A549 treated with DMSO at 1 μM for 4 hours (cell line): ENCODE data around the gene CLK1. TPM values are rescaled to one million over a fixed set of nuclear protein-coding genes. Genes with fewer than 3 reads are reported as not detected.

Source experiments
- total RNA-seq: library from RNA; stranded (reverse); fragments of 200-300 nt; extraction: Qiagen RNA extraction; gene quantifications from 5 replicates; pipeline ENCODE4 v1.2.3, GENCODE V29; 2022; ENCODE audit warnings: low read depth

CLK1 gene
- total RNA-seq: 37.6 to 46.2 TPM (median 44.8 TPM) in 5 replicates

DNA sequence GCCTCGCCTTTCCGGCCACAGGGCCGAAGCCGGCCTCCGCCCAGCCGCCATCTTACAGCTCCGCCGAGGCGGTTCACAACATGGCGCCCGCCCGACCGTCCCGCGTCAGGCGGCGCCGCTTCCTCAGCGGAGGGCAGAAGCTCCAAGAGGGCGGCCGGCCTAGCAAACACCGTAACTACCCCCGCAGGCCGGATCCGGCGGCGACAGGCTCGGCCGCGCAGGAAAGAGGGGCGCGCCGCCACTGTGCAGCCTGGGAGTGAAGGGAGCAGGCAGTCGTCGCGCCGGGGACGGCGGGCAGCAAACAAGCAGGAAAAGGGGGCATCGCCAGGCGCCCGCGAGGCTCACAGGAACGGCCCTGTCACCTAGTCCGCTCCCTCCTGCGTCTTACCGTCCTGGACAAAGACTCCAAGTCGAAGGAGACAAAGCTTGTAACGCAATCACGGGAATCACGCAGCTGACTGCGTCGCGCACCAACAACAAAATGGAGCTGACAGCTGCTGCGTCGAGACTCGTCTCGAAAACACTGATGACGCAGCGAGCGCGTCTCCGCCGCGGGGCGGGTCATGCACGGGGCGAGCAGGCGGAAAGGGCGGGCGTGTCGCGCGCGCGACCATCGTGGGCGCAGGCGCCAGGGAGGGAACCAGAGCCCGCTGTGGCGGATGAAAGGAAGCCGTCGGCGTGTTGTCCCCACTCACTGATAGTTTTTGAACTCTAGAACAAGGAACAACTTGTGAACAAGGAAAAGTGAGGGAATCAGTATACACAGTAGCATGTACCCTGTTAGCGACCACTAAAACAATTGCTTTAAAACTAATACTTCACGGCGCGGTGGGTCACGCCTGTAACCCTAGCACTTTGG is at the start of gene CLK1:
Gene CLK1, minus strand, starts transcription at position 483 of the 859 bp plus-strand sequence. CDS start 2,796 bp downstream, outside the sequence.

DNA sequence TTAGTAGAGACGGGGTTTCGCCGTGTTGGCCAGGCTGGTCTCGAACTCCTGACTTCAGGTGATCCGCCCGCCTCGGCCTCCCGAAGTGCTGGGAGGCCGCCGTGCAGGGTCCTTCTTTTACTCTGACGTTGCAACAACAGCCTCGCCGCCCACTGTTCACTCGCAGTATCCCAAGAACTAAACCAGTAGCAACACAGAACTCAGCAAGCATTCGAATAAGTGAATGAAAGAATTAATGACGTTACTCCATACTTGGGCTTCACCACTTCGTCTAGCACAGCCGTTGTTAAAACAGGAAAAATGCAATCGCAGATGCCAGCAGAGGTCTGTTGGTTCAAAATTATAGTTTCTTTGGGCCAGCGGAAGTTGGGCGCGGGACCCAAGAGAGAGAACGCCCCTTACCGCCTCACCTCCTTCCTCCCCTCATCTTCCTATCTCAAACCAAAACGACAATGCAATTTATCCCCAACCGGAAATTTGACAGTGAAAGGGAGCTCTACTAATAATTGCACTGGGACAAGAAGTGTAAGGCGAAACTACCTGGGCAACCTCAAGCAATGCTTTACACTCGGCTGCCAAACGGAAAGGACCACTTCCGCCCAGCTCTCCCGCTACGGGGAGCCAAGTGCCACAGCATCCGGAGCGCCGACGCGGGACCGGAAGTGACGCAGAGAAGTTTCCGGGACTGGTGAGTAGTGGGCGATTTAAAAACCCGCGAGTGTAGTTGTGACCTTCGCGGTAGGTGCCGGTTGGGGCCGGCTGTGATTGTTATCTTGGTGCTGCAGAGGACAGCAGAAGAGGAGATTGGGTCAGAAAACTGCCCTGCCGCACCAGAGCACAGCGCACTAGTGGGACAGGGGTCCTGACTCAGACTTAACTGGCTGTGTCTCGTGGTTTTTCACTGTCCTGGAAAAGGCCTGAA is 24.5 kb upstream of the CLK1 start, which contains the start of the genes NIF3L1 and PPIL3:
Gene NIF3L1, plus strand, starts transcription at position 668 of the 922 bp plus-strand sequence. CDS start 2,573 bp downstream, outside the sequence.
Gene PPIL3, minus strand, starts transcription at position 374 of the 922 bp plus-strand sequence. CDS start 1,462 bp downstream, outside the sequence.

DNA sequence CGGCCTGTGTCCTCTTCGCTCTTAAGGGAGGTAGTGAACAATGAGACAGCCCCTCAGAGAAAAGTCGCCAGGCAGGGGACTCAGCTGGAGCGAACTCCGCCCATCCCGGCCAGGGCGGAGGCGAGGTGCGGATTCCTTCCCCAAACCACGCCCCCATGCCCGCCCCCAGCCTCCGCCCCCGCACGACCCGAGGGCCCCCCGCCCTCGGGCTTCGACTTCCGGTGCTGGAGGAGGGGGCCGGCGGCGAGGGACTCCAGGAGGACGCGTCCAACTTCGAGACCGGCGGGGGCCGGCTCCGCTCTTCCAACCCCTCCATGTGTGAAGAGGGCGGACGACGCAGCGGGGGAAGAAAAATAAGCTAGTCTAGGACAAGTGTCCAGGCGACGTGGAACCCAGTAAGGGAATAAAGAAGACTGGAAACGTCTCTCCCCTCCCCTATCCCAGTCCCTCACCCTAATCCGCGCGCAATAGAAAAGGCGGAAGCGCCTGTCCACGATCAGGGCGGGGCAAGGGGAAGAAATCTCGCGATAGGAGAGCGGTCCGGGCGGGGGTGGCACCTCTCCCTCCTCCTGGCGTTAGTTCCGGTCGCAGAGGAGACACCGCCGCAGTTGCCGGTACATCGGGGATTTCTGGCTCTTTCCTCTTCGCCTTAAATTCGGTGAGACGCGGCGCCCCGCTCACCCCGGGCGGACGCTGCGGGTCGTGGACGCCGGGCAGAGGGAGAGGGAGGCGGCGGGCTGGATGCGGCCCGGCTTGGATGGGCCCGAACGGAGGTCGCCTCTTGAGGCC is 52.9 kb downstream of the CLK1 start, which contains the start of gene BZW1:
Gene BZW1, plus strand, starts transcription at position 578 of the 789 bp plus-strand sequence. CDS start 1,308 bp downstream, outside the sequence.

Other genes with a start within 250 kb of the CLK1 start
- 365 to 682 TPM (median 464 TPM) in 5 replicates for gene BZW1, start 52.7 kb downstream of the CLK1 start, total RNA-seq
- gene PPIL3, start 24.4 kb upstream of the CLK1 start, total RNA-seq: 20.1 to 30.1 TPM (median 25.7 TPM) in 5 replicates
- gene NIF3L1, start 24.7 kb upstream of the CLK1 start, total RNA-seq: 35.9 to 46.2 TPM (median 43.4 TPM) in 5 replicates
- 9.8 to 19.3 TPM (median 15.4 TPM) in 5 replicates for gene ORC2, start 99.0 kb upstream of the CLK1 start, total RNA-seq
- 2.7 to 5.8 TPM (median 4.8 TPM) in 5 replicates for gene HYCC2, start 207.0 kb upstream of the CLK1 start, total RNA-seq
- 126 to 148 TPM (median 138 TPM) in 5 replicates for gene NDUFB3, start 207.3 kb upstream of the CLK1 start, total RNA-seq